Measurements from ENCODE around the gene TRIM51G.
"Not testable (repeated sequence)": the region's sequence is repeated elsewhere in the genome, so short reads cannot be mapped to it uniquely, and the experiment has no call there.

Gene TRIM51G

GRCh38 chr11:48983785-48984184 lies at the start of gene TRIM51G:
Gene TRIM51G, minus strand, starts transcription at chr11:48983885. Its CDS starts 2,190 bp downstream, at chr11:48981695.
- not testable (repeated sequence) for DNase-seq (ENCODE audit: low read depth)

GRCh38 chr11:49028523-49028922 lies 44.8 kb upstream of the TRIM51G start, which contains the start of gene TRIM49B:
Gene TRIM49B, plus strand, starts transcription at chr11:49028823. Its CDS starts 2,777 bp downstream, at chr11:49031600.
- DNase-seq (ENCODE audit: low read depth), result not testable (repeated sequence)

GRCh38 chr11:48968592-48968991 lies 15.1 kb downstream of the TRIM51G start:
- DNase-seq (ENCODE audit: low read depth), result not testable (repeated sequence)

- not testable (repeated sequence) for DNase-seq (ENCODE audit: low read depth)
These were observed 28.2 kb downstream of the TRIM51G start for GRCh38 chr11:48955315-48956049.

GRCh38 chr11:48945796-48946195 lies 37.9 kb downstream of the TRIM51G start:
- DNase-seq (ENCODE audit: low read depth), result not testable (repeated sequence)
